Amygdala (tissue), 56 donors: ENCODE data around the gene TM4SF18.
A peak's percentile ranks its signal among the peaks of the same experiment; 100 is the strongest.

Source experiments
- DNase-seq, 56 donors: peaks; one replicate each; lab custom pipeline; 2025; lab: John Stamatoyannopoulos, UW

TM4SF18 gene

GRCh38 chr3:149291178-149291577, 42.3 kb downstream of the TM4SF18 start:
- no peak for DNase-seq

GRCh38 chr3:149288655-149289054, 44.8 kb downstream of the TM4SF18 start:
- DNase-seq = no peak

GRCh38 chr3:149284034-149284433, 49.4 kb downstream of the TM4SF18 start:
- DNase-seq = no peak

- no peak for DNase-seq
Observed at GRCh38 chr3:149283401-149283800, 50.0 kb downstream of the TM4SF18 start.

- no peak for DNase-seq
Observed at GRCh38 chr3:149282836-149283235, 50.6 kb downstream of the TM4SF18 start.

GRCh38 chr3:149282322-149282721, 51.1 kb downstream of the TM4SF18 start:
- DNase-seq = no peak

GRCh38 chr3:149280671-149281349, 52.6 kb downstream of the TM4SF18 start:
- no peak for DNase-seq

GRCh38 chr3:149278911-149279310, 54.5 kb downstream of the TM4SF18 start:
- no peak for DNase-seq

GRCh38 chr3:149277331-149277813, 56.1 kb downstream of the TM4SF18 start:
- DNase-seq = no peak

- DNase-seq = no peak
Observed at GRCh38 chr3:149276619-149277018, 56.8 kb downstream of the TM4SF18 start.

- DNase-seq = no peak
Observed at GRCh38 chr3:149274220-149274619, 59.2 kb downstream of the TM4SF18 start.

GRCh38 chr3:149273096-149273751, 60.2 kb downstream of the TM4SF18 start:
- peak in 20 of 56 donors; percentile 3 to 67 (median 16) for DNase-seq

- no peak for DNase-seq
Observed at GRCh38 chr3:149271669-149272068, 61.8 kb downstream of the TM4SF18 start.

GRCh38 chr3:149270180-149270579, 63.3 kb downstream of the TM4SF18 start:
- DNase-seq = no peak

- DNase-seq = no peak
Observed at GRCh38 chr3:149269687-149270086, 63.7 kb downstream of the TM4SF18 start.
